ENCODE measurements around the gene CABP7.
"Not testable (repeated sequence)": the region's sequence is repeated elsewhere in the genome, so short reads cannot be mapped to it uniquely, and the experiment has no call there.

Gene CABP7

GRCh38 chr22:29750559-29751538 is 31.0 kb downstream of the CABP7 start:
- DNase-seq, result peak; percentile 41

GRCh38 chr22:29751669-29752068 is 31.9 kb downstream of the CABP7 start:
- no peak for DNase-seq

GRCh38 chr22:29753808-29754657 is 34.2 kb downstream of the CABP7 start:
- no peak for DNase-seq

- DNase-seq, result not testable (repeated sequence)
Measured at GRCh38 chr22:29754658-29755395, 35.0 kb downstream of the CABP7 start.

- DNase-seq, result no peak
Measured at GRCh38 chr22:29755889-29756288, 36.1 kb downstream of the CABP7 start.

- DNase-seq, result no peak
Measured at GRCh38 chr22:29756341-29756740, 36.5 kb downstream of the CABP7 start.

- DNase-seq, result no peak
Measured at GRCh38 chr22:29757096-29757495, 37.3 kb downstream of the CABP7 start.

GRCh38 chr22:29758068-29758622 is 38.3 kb downstream of the CABP7 start:
- no peak for DNase-seq

GRCh38 chr22:29758959-29759358 is 39.2 kb downstream of the CABP7 start:
- no peak for DNase-seq

GRCh38 chr22:29762263-29762662 is 42.5 kb downstream of the CABP7 start:
- DNase-seq, result no peak

- DNase-seq, result peak; percentile 12
Measured at GRCh38 chr22:29765905-29766631, 46.3 kb downstream of the CABP7 start.

GRCh38 chr22:29766632-29767170 is 46.9 kb downstream of the CABP7 start, which contains the start of gene ZMAT5:
TSS of gene ZMAT5 (minus strand) at chr22:29767007. CDS start at chr22:29748544, 18,463 bp downstream.
- peak; percentile 94 for DNase-seq

- peak; percentile 93 for DNase-seq
Measured at GRCh38 chr22:29767171-29768051, 47.6 kb downstream of the CABP7 start, which contains the start of gene UQCR10. TSS of gene UQCR10 (plus strand) at chr22:29767369. CDS start at chr22:29767399, 30 bp downstream.

- no peak for DNase-seq
Measured at GRCh38 chr22:29768052-29768693, 48.4 kb downstream of the CABP7 start.

- DNase-seq, result no peak
Measured at GRCh38 chr22:29769723-29770321, 50.0 kb downstream of the CABP7 start.

GRCh38 chr22:29772170-29772641 is 52.4 kb downstream of the CABP7 start:
- no peak for DNase-seq

GRCh38 chr22:29773233-29773632 is 53.4 kb downstream of the CABP7 start:
- DNase-seq, result no peak

- DNase-seq, result no peak
Measured at GRCh38 chr22:29780220-29780619, 60.4 kb downstream of the CABP7 start.

Data from CD4-positive, alpha-beta T cell treated with Interleukin-12 subunit alpha and Interleukin-12 subunit beta, for 1 hour (primary cell).